H1 (cell line): ENCODE results near the gene P2RY1. TPM values are rescaled to one million over a fixed set of nuclear protein-coding genes. Genes with fewer than 3 reads are reported as not detected.

ENCODE experiments used
- CTCF ChIA-PET: fragments of 300-600 bp; sonication (Branson Sonifier 250); formaldehyde crosslinking; loops from one replicate; lab custom pipeline; 2021; ENCODE audit not compliant: partially characterized antibody; lab: Charles Lee
- POLR2A ChIA-PET: fragments of 300-600 bp; sonication (Branson Sonifier 250); formaldehyde crosslinking; loops from one replicate; lab custom pipeline; 2021; ENCODE audit warnings: inconsistent platforms; ENCODE audit not compliant: partially characterized antibody; lab: Charles Lee
- DNase-seq, 2 experiments: peaks; one replicate each; pipeline versions ENCODE4 v3.0.0 to v3.0.0-alpha.2; 2010 to 2022; ENCODE audit warnings: low spot score in 2 of 2, low read depth in 1 of 2, mixed read lengths in 1 of 2
- FAIRE-seq: peaks from 2 replicates; lab custom pipeline; 2011; peaks lifted over from hg19 to GRCh38; lab: Jason Lieb, UNC
- H2AFZ ChIP-seq: 2 replicates; pipeline ENCODE4 v1.8.1; 2012; ENCODE audit warnings: low read length, inconsistent platforms
- H2AK5ac ChIP-seq: 2 replicates; pipeline ENCODE4 v1.6.1; 2013; ENCODE audit warnings: low read depth, low read length
- H2BK120ac ChIP-seq: replicated peaks from 2 replicates; pipeline ENCODE3; 2013; ENCODE audit warnings: low read depth, low read length, inconsistent platforms
- H2BK12ac ChIP-seq: 2 replicates; pipeline ENCODE4 v1.6.1; 2013; ENCODE audit warnings: low read depth, low read length
- H2BK15ac ChIP-seq: 2 replicates; pipeline ENCODE4 v1.6.1; 2013; ENCODE audit warnings: low read length
- H2BK20ac ChIP-seq: 2 replicates; pipeline ENCODE4 v1.6.1; 2013; ENCODE audit warnings: low read length
- H2BK5ac ChIP-seq: 2 replicates; pipeline ENCODE4 v1.6.1; 2013; ENCODE audit warnings: low read depth, low read length
- H3K14ac ChIP-seq: 2 replicates; pipeline ENCODE4 v1.6.1; 2013; ENCODE audit warnings: inconsistent platforms; ENCODE audit not compliant: insufficient read length
- H3K18ac ChIP-seq: 2 replicates; pipeline ENCODE4 v1.6.1; 2013; ENCODE audit warnings: low read length; ENCODE audit errors: extremely low read depth
- H3K23ac ChIP-seq: 2 replicates; pipeline ENCODE4 v1.6.1; 2013; ENCODE audit warnings: inconsistent platforms; ENCODE audit not compliant: insufficient read length
- H3K23me2 ChIP-seq: 2 replicates; pipeline ENCODE4 v1.6.1; 2013; ENCODE audit warnings: low read depth, low read length
- H3K27ac ChIP-seq: 2 replicates; pipeline ENCODE4 v1.6.1; 2011; ENCODE audit warnings: low read depth, low read length, inconsistent platforms
- H3K27me3 ChIP-seq, 4 experiments: replicated peaks in 1 of 4; 1 replicate in 1 of 4; 2 replicates in 3 of 4; pipeline versions ENCODE4 v1.6.1 to v1.8.1; 2011 to 2013; ENCODE audit warnings: low read length in 3 of 4, mild to moderate bottlenecking in 3 of 4, inconsistent platforms in 2 of 4, mixed read lengths in 2 of 4, moderate library complexity in 1 of 4; ENCODE audit not compliant: control insufficient read depth in 3 of 4, insufficient read depth in 3 of 4; ENCODE audit errors: extremely low read depth in 1 of 4
- H3K36me3 ChIP-seq, 4 experiments: 2 replicates each; pipeline versions ENCODE4 v1.6.1 to v1.8.1; 2011 to 2013; ENCODE audit warnings: mild to moderate bottlenecking in 4 of 4, low read length in 3 of 4, moderate library complexity in 2 of 4, control low read depth in 1 of 4, inconsistent platforms in 1 of 4; ENCODE audit not compliant: insufficient read depth in 4 of 4, control insufficient read depth in 2 of 4
- H3K4ac ChIP-seq: replicated peaks from 2 replicates; pipeline ENCODE3; 2013; ENCODE audit warnings: low read length, low read depth, mixed read lengths, inconsistent platforms; ENCODE audit not compliant: insufficient read length
- H3K4me1 ChIP-seq, 4 experiments: replicated peaks in 1 of 4; 1 replicate in 1 of 4; 2 replicates in 3 of 4; pipeline versions ENCODE4 v1.6.1 to v1.8.1; 2011 to 2013; ENCODE audit warnings: low read length in 3 of 4, inconsistent platforms in 2 of 4, mixed read lengths in 1 of 4; ENCODE audit not compliant: insufficient read depth in 4 of 4, control insufficient read depth in 3 of 4
- H3K4me2 ChIP-seq, 2 experiments: 2 replicates each; pipeline versions ENCODE4 v1.6.1 to v1.8.1; 2011 to 2013; ENCODE audit warnings: low read depth in 2 of 2, low read length in 2 of 2, control low read depth in 1 of 2, inconsistent platforms in 1 of 2, mild to moderate bottlenecking in 1 of 2; ENCODE audit not compliant: insufficient read depth in 1 of 2
- H3K4me3 ChIP-seq, 4 experiments: fragments of 200-600, 300-600 bp in 1 of 4; sonication (generic), shearing (Covaris generic), sonication (Bioruptor Twin) in 1 of 4; 2 replicates each; pipeline versions ENCODE4 v1.5.1 to v1.8.1; 2011 to 2016; ENCODE audit warnings: low read length in 4 of 4, low read depth in 3 of 4, control low read depth in 2 of 4, inconsistent platforms in 2 of 4, mild to moderate bottlenecking in 2 of 4, mixed read lengths in 1 of 4, moderate library complexity in 1 of 4; ENCODE audit not compliant: insufficient read depth in 2 of 4; ENCODE audit errors: extremely low read depth in 1 of 4
- H3K56ac ChIP-seq: replicated peaks from 2 replicates; pipeline ENCODE3; 2013; ENCODE audit warnings: low read depth, mild to moderate bottlenecking, mixed read lengths, low read length, inconsistent platforms; ENCODE audit not compliant: insufficient read length
- H3K79me1 ChIP-seq: 2 replicates; pipeline ENCODE4 v1.6.1; 2013; ENCODE audit warnings: low read depth, low read length, control low read depth
- H3K79me2 ChIP-seq, 2 experiments: 2 replicates each; pipeline versions ENCODE4 v1.6.1 to v1.8.1; 2012 to 2013; ENCODE audit warnings: low read length in 2 of 2, mild to moderate bottlenecking in 2 of 2, inconsistent platforms in 1 of 2; ENCODE audit not compliant: insufficient read depth in 2 of 2, control insufficient read depth in 1 of 2
- H3K9ac ChIP-seq, 4 experiments: replicated peaks in 1 of 4; 1 replicate in 1 of 4; 2 replicates in 3 of 4; pipeline versions ENCODE4 v1.6.1 to v1.8.1; 2011 to 2013; ENCODE audit warnings: low read depth in 3 of 4, low read length in 3 of 4, control low read depth in 2 of 4, mild to moderate bottlenecking in 2 of 4, moderate library complexity in 2 of 4, inconsistent platforms in 1 of 4; ENCODE audit errors: extremely low read depth in 1 of 4
- H3K9me3 ChIP-seq, 2 experiments: 2 replicates each; pipeline versions ENCODE4 v1.6.1 to v1.8.1; 2012 to 2013; ENCODE audit warnings: mild to moderate bottlenecking in 2 of 2, moderate library complexity in 2 of 2, control low read depth in 1 of 2, inconsistent platforms in 1 of 2, low read depth in 1 of 2, low read length in 1 of 2, mixed read lengths in 1 of 2; ENCODE audit not compliant: insufficient read depth in 2 of 2
- H4K20me1 ChIP-seq, 2 experiments: replicated peaks in 1 of 2; 2 replicates each; pipeline versions ENCODE3 to v1.8.1; 2011 to 2013; ENCODE audit warnings: inconsistent platforms in 2 of 2, low read length in 2 of 2, mild to moderate bottlenecking in 1 of 2; ENCODE audit not compliant: insufficient read depth in 2 of 2, control insufficient read depth in 1 of 2
- H4K5ac ChIP-seq: 2 replicates; pipeline ENCODE4 v1.6.1; 2013; ENCODE audit warnings: low read length, low read depth, mixed read lengths, inconsistent platforms; ENCODE audit not compliant: insufficient read length
- H4K8ac ChIP-seq: 2 replicates; pipeline ENCODE4 v1.8.0; 2013; ENCODE audit warnings: mild to moderate bottlenecking, moderate library complexity, low read length, inconsistent platforms; ENCODE audit not compliant: insufficient read depth; ENCODE audit errors: extremely low read depth
- H4K91ac ChIP-seq: replicated peaks from 2 replicates; pipeline ENCODE3; 2013; ENCODE audit warnings: low read length, mixed read lengths, inconsistent platforms; ENCODE audit not compliant: insufficient read length
- CBX8 ChIP-seq: fragments of 300-800, 300-1000 bp; sonication (generic); IDR thresholded peaks from 2 replicates; pipeline ENCODE4 v1.7.1; 2016; ENCODE audit warnings: low read depth, low read length, borderline replicate concordance
- EZH2 ChIP-seq: fragments of 200-600 bp; sonication (generic); IDR thresholded peaks from 2 replicates; pipeline ENCODE4 v1.7.1; 2012; ENCODE audit warnings: low read depth, mild to moderate bottlenecking, moderate library complexity, low read length, inconsistent platforms; ENCODE audit not compliant: severe bottlenecking
- HDAC2 ChIP-seq, 2 experiments: fragments of 300-600 bp in 1 of 2; sonication (generic) in 1 of 2; IDR thresholded peaks; 2 replicates each; pipeline ENCODE4 v1.6.1; 2011 to 2012; ENCODE audit warnings: low read depth in 2 of 2, low read length in 2 of 2, mild to moderate bottlenecking in 2 of 2, moderate library complexity in 2 of 2, borderline replicate concordance in 1 of 2, inconsistent platforms in 1 of 2
- JUN ChIP-seq: IDR thresholded peaks from 2 replicates; pipeline ENCODE4 v1.6.1; 2011; ENCODE audit warnings: low read depth, mild to moderate bottlenecking, improper control_type of control experiment, low read length
- NANOG ChIP-seq: IDR thresholded peaks from 2 replicates; pipeline ENCODE4 v1.6.1; 2011; ENCODE audit warnings: low read length, low read depth, mild to moderate bottlenecking, inconsistent platforms; ENCODE audit not compliant: insufficient read depth, poor library complexity, severe bottlenecking
- POU5F1 ChIP-seq: IDR thresholded peaks from 2 replicates; pipeline ENCODE4 v1.6.1; 2011; ENCODE audit warnings: low read depth, mild to moderate bottlenecking, low read length, moderate library complexity
- SIX5 ChIP-seq: IDR thresholded peaks from 2 replicates; pipeline ENCODE4 v1.6.1; 2011; ENCODE audit warnings: mild to moderate bottlenecking, low read depth, low read length
- SP1 ChIP-seq: IDR thresholded peaks from 2 replicates; pipeline ENCODE4 v1.6.1; 2011; ENCODE audit warnings: low read depth, low read length
- SRF ChIP-seq: IDR thresholded peaks from 2 replicates; pipeline ENCODE4 v1.6.1; 2011; ENCODE audit warnings: mild to moderate bottlenecking, low read depth, low read length, moderate library complexity
- TEAD4 ChIP-seq: IDR thresholded peaks from 2 replicates; pipeline ENCODE4 v1.6.1; 2012; ENCODE audit warnings: low read depth, low read length, inconsistent platforms, mixed read lengths
- YY1 ChIP-seq: IDR thresholded peaks from 2 replicates; pipeline ENCODE4 v1.6.1; 2011; ENCODE audit warnings: low read depth, mild to moderate bottlenecking, low read length
- WGBS, 2 experiments: shearing (Covaris generic) in 1 of 2; methylation state at CpG; one replicate each; pipeline versions ENCODE4 v1.1.6 to v1.1.7; 2013 to 2015; ENCODE audit warnings: low lambda C conversion rate in 2 of 2, mixed read lengths in 2 of 2, inconsistent platforms in 1 of 2, low coverage in 1 of 2, missing lambda C conversion rate in 1 of 2; ENCODE audit not compliant: insufficient replicate concordance in 2 of 2, insufficient coverage in 1 of 2, insufficient read length in 1 of 2; ENCODE audit errors: extremely low coverage in 1 of 2, missing lambda C conversion rate in 1 of 2; 5-methylcytosine and 5-hydroxymethylcytosine counted together
- polyA plus RNA-seq, 7 experiments: library from polyadenylated mRNA; depleted of rRNA in 3 of 7; stranded (reverse) in 5 of 7; unstranded in 2 of 7; fragments of >200 nt in 5 of 7; fragments of 200-250 nt in 2 of 7; gene quantifications; 1 replicate in 5 of 7; 2 replicates in 1 of 7; 4 replicates in 1 of 7; pipeline versions ENCODE4 v1.2.1 to v1.2.3, GENCODE V29; 2011 to 2013; ENCODE audit warnings: missing spikeins in 2 of 7, mixed read lengths in 2 of 7
- total RNA-seq: library from RNA; stranded (reverse); fragmentation: NEBNext Ultra II Directional; extraction: Animal tissue kit (Norgen Biotek cat#: 25700); gene quantifications from 2 replicates; pipeline ENCODE4 v1.2.1, GENCODE V29; 2021
- TF ChIP-seq, protein P1 (sequence below): IDR thresholded peaks from 2 replicates; pipeline ENCODE4 v1.6.1; 2012; ENCODE audit warnings: inconsistent platforms

Gene P2RY1
- total and polyA plus RNA-seq, 2 of the 8 experiments (the other 6 are each of a cell fraction or from before 2014, with no cell fraction given): 6.5 to 28.3 TPM

DNA sequence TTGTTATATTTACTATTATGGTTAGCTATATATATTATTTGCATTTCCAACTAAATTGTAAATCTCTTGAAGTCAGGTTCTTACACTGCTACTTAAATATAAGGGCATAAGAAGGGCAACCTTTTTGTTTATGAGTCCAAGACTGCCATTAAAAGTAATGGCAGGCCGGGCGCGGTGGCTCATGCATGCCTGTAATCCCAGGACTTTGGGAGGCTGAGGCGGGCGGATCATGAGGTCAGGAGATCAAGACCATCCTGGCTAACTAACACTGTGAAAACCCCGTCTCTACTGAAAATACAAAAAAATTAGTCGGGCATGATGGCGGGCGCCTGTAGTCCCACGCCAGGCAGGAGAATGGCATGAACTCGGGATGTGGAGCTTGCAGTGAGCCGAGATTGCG, 2.9 kb upstream of the P2RY1 start:
- peaks cover 3 to 5% of the 10 kb centered on the region in 2 experiments for H4K20me1 ChIP-seq
- WGBS, 2 experiments: 98% methylated on average over 13 of the region's 13 CpGs; no CpG with 5 or more reads in 1 of the 2 experiments
- H4K5ac ChIP-seq: no peak overlapping the region
- no peak overlapping the region for H3K4me3 ChIP-seq
- no peak for TF ChIP-seq TEAD4
- TF ChIP-seq HDAC2 (IDR thresholded peaks at IDR 0.05; ENCODE audit: borderline replicate concordance in 1 of 2, low read depth in 2 of 2, low read length in 2 of 2): no peak
- no peak for TF ChIP-seq YY1
- no peak for TF ChIP-seq NANOG
- TF ChIP-seq, protein P1, sequence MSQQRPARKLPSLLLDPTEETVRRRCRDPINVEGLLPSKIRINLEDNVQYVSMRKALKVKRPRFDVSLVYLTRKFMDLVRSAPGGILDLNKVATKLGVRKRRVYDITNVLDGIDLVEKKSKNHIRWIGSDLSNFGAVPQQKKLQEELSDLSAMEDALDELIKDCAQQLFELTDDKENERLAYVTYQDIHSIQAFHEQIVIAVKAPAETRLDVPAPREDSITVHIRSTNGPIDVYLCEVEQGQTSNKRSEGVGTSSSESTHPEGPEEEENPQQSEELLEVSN: no peak
- no peak for TF ChIP-seq EZH2
- no peak for TF ChIP-seq CBX8
- TF ChIP-seq SP1: no peak
- no peak for TF ChIP-seq JUN
- TF ChIP-seq SIX5: no peak
- TF ChIP-seq POU5F1: no peak
- TF ChIP-seq SRF: no peak
- no peak overlapping the region for H3K9ac ChIP-seq
- no peaks in the 10 kb centered on the region for H3K79me1 ChIP-seq
- H3K56ac ChIP-seq: no peak overlapping the region
- no peak overlapping the region for H2AFZ ChIP-seq
- FAIRE-seq (no peak), DNase-seq (no peak)
- peaks cover 0 to 14% of the 10 kb centered on the region in 2 experiments; a peak in 2 of 4 replicates for H3K79me2 ChIP-seq
- CTCF ChIA-PET: no interaction called here
- H2BK15ac ChIP-seq: no peak overlapping the region
- H3K27me3 ChIP-seq: peaks cover 0 to 11% (median 5%) of the 10 kb centered on the region in 4 experiments; a peak in 5 of 7 replicates
- no peak overlapping the region for H3K18ac ChIP-seq
- no peak overlapping the region for H3K27ac ChIP-seq
- no peak overlapping the region for H3K23ac ChIP-seq
- POLR2A ChIA-PET: no interaction called here
- H2BK120ac ChIP-seq: no peak overlapping the region
- H3K14ac ChIP-seq: no peak overlapping the region
- no peak overlapping the region for H2BK20ac ChIP-seq
- H3K4me1 ChIP-seq: peaks cover 0 to 5% (median 2%) of the 10 kb centered on the region in 4 experiments; a peak in 3 of 7 replicates
- no peak overlapping the region for H3K4ac ChIP-seq
- H4K91ac ChIP-seq: no peak overlapping the region
- no peaks in the 10 kb centered on the region for H3K36me3 ChIP-seq
- H2BK5ac ChIP-seq: no peak overlapping the region
- H4K8ac ChIP-seq: no peak overlapping the region
- peaks cover 8% of the 10 kb centered on the region for H3K23me2 ChIP-seq
- H2AK5ac ChIP-seq: no peak overlapping the region
- no peak overlapping the region for H2BK12ac ChIP-seq
- no peak overlapping the region for H3K4me2 ChIP-seq
- no peaks in the 10 kb centered on the region for H3K9me3 ChIP-seq
